ENCODE measurements around the gene SASH1.
A peak's percentile ranks its signal among the peaks of the same experiment; 100 is the strongest.

SASH1 gene

GRCh38 chr6:148440016-148440415 is 97.4 kb downstream of the SASH1 start:
- no peak for DNase-seq

- no peak for DNase-seq
These were observed 98.3 kb downstream of the SASH1 start for GRCh38 chr6:148440877-148441453.

- no peak for DNase-seq
These were observed 98.8 kb downstream of the SASH1 start for GRCh38 chr6:148441454-148441911.

- no peak for DNase-seq
These were observed 101.3 kb downstream of the SASH1 start for GRCh38 chr6:148443798-148444560.

- DNase-seq, result no peak
These were observed 102.5 kb downstream of the SASH1 start for GRCh38 chr6:148445116-148445515.

- no peak for DNase-seq
These were observed 103.0 kb downstream of the SASH1 start for GRCh38 chr6:148445620-148446019.

GRCh38 chr6:148446681-148447080 is 104.0 kb downstream of the SASH1 start:
- no peak for DNase-seq

GRCh38 chr6:148447521-148448230 is 105.0 kb downstream of the SASH1 start:
- no peak for DNase-seq

GRCh38 chr6:148448369-148449012 is 105.9 kb downstream of the SASH1 start:
- no peak for DNase-seq

- no peak for DNase-seq
These were observed 108.2 kb downstream of the SASH1 start for GRCh38 chr6:148450866-148451265.

- DNase-seq, result peak; percentile 21
These were observed 109.1 kb downstream of the SASH1 start for GRCh38 chr6:148451690-148452089.

GRCh38 chr6:148452876-148453275 is 110.2 kb downstream of the SASH1 start:
- no peak for DNase-seq

- DNase-seq, result no peak
These were observed 111.3 kb downstream of the SASH1 start for GRCh38 chr6:148453906-148454305.

GRCh38 chr6:148455225-148455624 is 112.6 kb downstream of the SASH1 start:
- no peak for DNase-seq

- no peak for DNase-seq
These were observed 113.3 kb downstream of the SASH1 start for GRCh38 chr6:148455674-148456558.

- DNase-seq, result no peak
These were observed 114.7 kb downstream of the SASH1 start for GRCh38 chr6:148457137-148457842.

GRCh38 chr6:148457843-148458159 is 115.2 kb downstream of the SASH1 start:
- no peak for DNase-seq

GRCh38 chr6:148459238-148459637 is 116.6 kb downstream of the SASH1 start:
- DNase-seq, result no peak

- no peak for DNase-seq
These were observed 118.4 kb downstream of the SASH1 start for GRCh38 chr6:148460876-148461646.

GRCh38 chr6:148461986-148462577 is 119.4 kb downstream of the SASH1 start:
- DNase-seq, result no peak

- no peak for DNase-seq
These were observed 121.0 kb downstream of the SASH1 start for GRCh38 chr6:148463671-148464070.
